Esophagus muscularis mucosa (tissue), 4 donors: ENCODE data around the gene KANK2. TPM values are rescaled to one million over a fixed set of nuclear protein-coding genes. Genes with fewer than 3 reads are reported as not detected.

ENCODE experiments used
- DNase-seq: peaks from one replicate; pipeline ENCODE4 v3.0.0-alpha.2; 2017; ENCODE audit errors: extremely low spot score
- H3K27ac ChIP-seq, 4 donors: fragments of 200-600 bp; sonication (generic); replicated peaks in 1 of 4; 1 replicate in 3 of 4; 2 replicates in 1 of 4; pipeline ENCODE4 v1.5.1; 2016 to 2019; ENCODE audit warnings: mild to moderate bottlenecking in 1 of 4
- H3K27me3 ChIP-seq, 4 donors: fragments of 200-600 bp; sonication (generic); one replicate each; pipeline versions ENCODE4 v1.5.1 to v1.6.0; 2016 to 2019
- H3K36me3 ChIP-seq, 4 donors: fragments of 200-600 bp; sonication (generic); one replicate each; pipeline ENCODE4 v1.5.1; 2016 to 2019
- H3K4me1 ChIP-seq, 4 donors: fragments of 200-600 bp; sonication (generic); one replicate each; pipeline ENCODE4 v1.5.1; 2016 to 2019
- H3K4me3 ChIP-seq, 4 donors: fragments of 200-600 bp; sonication (generic); 1 replicate in 2 of 4; 2 replicates in 2 of 4; pipeline ENCODE4 v1.5.1; 2016 to 2019; ENCODE audit warnings: mild to moderate bottlenecking in 4 of 4, moderate library complexity in 1 of 4
- H3K9me3 ChIP-seq, 4 donors: fragments of 200-600 bp; sonication (generic); 1 replicate in 3 of 4; 2 replicates in 1 of 4; pipeline ENCODE4 v1.5.1; 2016 to 2019
- CTCF ChIP-seq, 3 experiments: fragments of 200-600 bp in 2 of 3; fragments of 450-650 bp in 1 of 3; sonication (generic) in 2 of 3; IDR thresholded peaks; one replicate each; pipeline ENCODE4 v1.5.1; 2017 to 2019; ENCODE audit warnings: antibody characterized with exemption in 3 of 3, mild to moderate bottlenecking in 2 of 3, moderate library complexity in 1 of 3
- EP300 ChIP-seq: sonication (generic); formaldehyde crosslinking; IDR thresholded peaks from one replicate; pipeline ENCODE4 v1.6.1; 2017; ENCODE audit warnings: antibody characterized with exemption
- POLR2A ChIP-seq: fragments of 450-650 bp; IDR thresholded peaks from one replicate; pipeline ENCODE4 v1.6.1; 2017; ENCODE audit warnings: antibody characterized with exemption, moderate library complexity, mild to moderate bottlenecking, low read depth
- POLR2AphosphoS5 ChIP-seq, 2 donors: sonication (generic); formaldehyde crosslinking; IDR thresholded peaks; one replicate each; pipeline ENCODE4 v1.6.1; 2017; ENCODE audit warnings: antibody characterized with exemption in 2 of 2
- WGBS: methylation state at CpG from one replicate; pipeline ENCODE4 v1.1.5; 2018; 5-methylcytosine and 5-hydroxymethylcytosine counted together
- intact Hi-C: fragments of 100-400 bp; cut with DNase I; formaldehyde crosslinking; loops from one replicate; pipeline ENCODE4 v1.15.1; 2023
- total RNA-seq, 4 donors: library from RNA; depleted of rRNA; stranded (reverse); fragments of >200 nt; gene quantifications; one replicate each; pipeline versions ENCODE4 v1.1.0 to v1.2.1, GENCODE V29; 2016

KANK2 gene
- total RNA-seq, 4 donors from 2014 or later = 1,125 to 1,746 (median 1,157) TPM

DNA sequence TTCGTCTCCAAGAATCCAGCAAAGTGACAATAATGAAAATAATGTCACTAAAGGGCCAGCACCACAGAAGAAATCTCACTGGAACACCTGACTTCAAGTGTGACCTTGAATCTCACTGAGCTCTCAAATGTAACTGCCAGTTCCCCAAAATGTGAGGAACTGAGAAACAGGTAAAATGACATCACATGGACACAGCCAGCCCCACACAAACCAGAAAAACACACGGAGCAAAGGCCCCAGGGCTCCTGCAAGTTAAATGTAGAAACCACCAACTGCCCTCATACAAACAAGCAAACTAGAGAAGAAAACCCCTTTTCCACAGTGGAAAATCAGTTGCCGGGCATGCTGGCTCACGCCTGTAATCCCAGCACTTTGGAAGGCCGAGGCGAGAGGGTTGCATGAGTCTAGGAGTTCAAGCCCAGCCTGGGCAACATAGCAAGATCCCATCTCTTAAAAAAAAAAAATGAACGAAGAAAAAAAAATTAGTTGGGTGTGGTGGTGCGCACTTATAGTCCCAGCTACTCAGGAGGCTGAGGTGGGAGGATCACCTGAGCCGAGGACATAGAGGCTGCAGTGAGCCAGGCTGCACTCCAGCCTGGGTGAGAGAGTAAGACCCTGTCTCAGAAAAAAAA is 8.7 kb upstream of the KANK2 start:
- TF ChIP-seq EP300 (no peak), POLR2A (no peak), POLR2AphosphoS5 (IDR thresholded peaks at IDR 0.05) (no peak), CTCF (IDR thresholded peaks at IDR 0.05) (no peak)
- WGBS = 83% methylated on average over 9 of the region's 9 CpGs
- H3K36me3 ChIP-seq = peaks cover 0 to 70% (median 34%) of the 10 kb centered on the region in 4 donors
- intact Hi-C loops = loop anchor here (5.0 kb wide), 1 partner anchor 169 kb away; no protein-coding TSS in a partner anchor
- no peaks in the 10 kb centered on the region for H3K9me3 ChIP-seq
- DNase-seq = no peak
- peaks cover 33 to 59% (median 44%) of the 10 kb centered on the region in 4 donors for H3K4me1 ChIP-seq
- no peaks in the 10 kb centered on the region for H3K27me3 ChIP-seq
- peak overlapping the region; percentile 89 to 96 (median 93) for H3K27ac ChIP-seq
- no peak overlapping the region for H3K4me3 ChIP-seq

DNA sequence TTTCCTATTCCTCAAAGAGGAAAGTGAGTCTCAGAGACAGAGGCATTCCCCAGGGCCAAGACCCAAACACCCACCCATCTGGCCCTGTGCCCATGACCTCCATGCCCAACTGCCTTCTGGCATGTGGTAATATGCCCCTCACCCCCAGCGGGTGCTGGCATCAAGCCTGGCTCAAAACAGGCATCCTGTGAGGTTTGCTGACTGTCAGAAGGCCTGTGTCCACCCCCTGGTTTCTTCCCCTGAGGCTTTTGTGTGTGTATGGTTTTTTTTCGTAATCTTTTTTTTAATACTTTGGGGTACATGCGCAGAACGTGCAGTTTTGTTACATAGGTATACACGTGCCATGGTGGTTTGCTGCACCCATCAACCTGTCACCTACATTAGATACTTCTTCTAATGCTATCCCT is 7.6 kb upstream of the KANK2 start:
- intact Hi-C loops = loop anchor here (5.0 kb wide), 1 partner anchor 168 kb away; no protein-coding TSS in a partner anchor
- 22% methylated on average over 5 of the region's 5 CpGs for WGBS
- no peak for DNase-seq

GRCh38 chr19:11204076-11204602 is 6.8 kb upstream of the KANK2 start:
- peak overlapping the region; percentile 33 to 49 (median 42) for H3K4me3 ChIP-seq
- WGBS = 48% methylated on average over 9 of the region's 9 CpGs

More for the DNA sequence above, 7.6 kb upstream of the KANK2 start:
- Histone ChIP-seq H3K36me3 (peaks cover 0 to 69% (median 40%) of the 10 kb centered on the region in 4 donors), H3K9me3 (no peaks in the 10 kb centered on the region), H3K4me1 (peaks cover 33 to 60% (median 44%) of the 10 kb centered on the region in 4 donors), H3K4me3 (peak overlapping the region in 1 of 4 donors; percentile 49), H3K27ac (peak overlapping the region; percentile 89 to 96 (median 93)), H3K27me3 (no peaks in the 10 kb centered on the region)
- no peak for TF ChIP-seq EP300
- TF ChIP-seq POLR2A = no peak
- TF ChIP-seq POLR2AphosphoS5 (IDR thresholded peaks at IDR 0.05) = peak in 1 of 2 donors; percentile 34

GRCh38 chr19:11203194-11204075 is 6.1 kb upstream of the KANK2 start:
- H3K36me3 ChIP-seq = peaks cover 0 to 64% (median 37%) of the 10 kb centered on the region in 4 donors
- H3K4me3 ChIP-seq = peak overlapping the region; percentile 33 to 49 (median 42)
- H3K4me1 ChIP-seq = peaks cover 35 to 71% (median 55%) of the 10 kb centered on the region in 4 donors
- no peaks in the 10 kb centered on the region for H3K27me3 ChIP-seq
- WGBS = 17% methylated on average over 13 of the region's 17 CpGs
- intact Hi-C loops = loop anchor here (1.0 kb wide), 1 partner anchor 65 kb away; no protein-coding TSS in a partner anchor
- DNase-seq = peak; percentile 96
- peak; percentile 20 for TF ChIP-seq EP300
- TF ChIP-seq POLR2A = no peak
- peak; percentile 71 to 73 for TF ChIP-seq POLR2AphosphoS5 (IDR thresholded peaks at IDR 0.05)
- peak; percentile 90 to 97 (median 91) for TF ChIP-seq CTCF (IDR thresholded peaks at IDR 0.05)
- H3K27ac ChIP-seq = peak overlapping the region; percentile 89 to 96 (median 93)
- no peaks in the 10 kb centered on the region for H3K9me3 ChIP-seq

More at GRCh38 chr19:11204076-11204602, 6.8 kb upstream of the KANK2 start:
- Histone ChIP-seq H3K27me3 (no peaks in the 10 kb centered on the region), H3K36me3 (peaks cover 0 to 71% (median 43%) of the 10 kb centered on the region in 4 donors), H3K9me3 (no peaks in the 10 kb centered on the region), H3K4me1 (peaks cover 33 to 64% (median 48%) of the 10 kb centered on the region in 4 donors), H3K27ac (peak overlapping the region; percentile 89 to 96 (median 93))
- TF ChIP-seq CTCF (IDR thresholded peaks at IDR 0.05) (no peak), POLR2A (no peak), EP300 (no peak), POLR2AphosphoS5 (IDR thresholded peaks at IDR 0.05) (no peak)
- intact Hi-C loops = no loop called here
- no peak for DNase-seq
